Measurements from ENCODE around the gene PDCD1.
"Not testable (repeated sequence)": the region's sequence is repeated elsewhere in the genome, so short reads cannot be mapped to it uniquely, and the experiment has no call there.

PDCD1 gene

DNA sequence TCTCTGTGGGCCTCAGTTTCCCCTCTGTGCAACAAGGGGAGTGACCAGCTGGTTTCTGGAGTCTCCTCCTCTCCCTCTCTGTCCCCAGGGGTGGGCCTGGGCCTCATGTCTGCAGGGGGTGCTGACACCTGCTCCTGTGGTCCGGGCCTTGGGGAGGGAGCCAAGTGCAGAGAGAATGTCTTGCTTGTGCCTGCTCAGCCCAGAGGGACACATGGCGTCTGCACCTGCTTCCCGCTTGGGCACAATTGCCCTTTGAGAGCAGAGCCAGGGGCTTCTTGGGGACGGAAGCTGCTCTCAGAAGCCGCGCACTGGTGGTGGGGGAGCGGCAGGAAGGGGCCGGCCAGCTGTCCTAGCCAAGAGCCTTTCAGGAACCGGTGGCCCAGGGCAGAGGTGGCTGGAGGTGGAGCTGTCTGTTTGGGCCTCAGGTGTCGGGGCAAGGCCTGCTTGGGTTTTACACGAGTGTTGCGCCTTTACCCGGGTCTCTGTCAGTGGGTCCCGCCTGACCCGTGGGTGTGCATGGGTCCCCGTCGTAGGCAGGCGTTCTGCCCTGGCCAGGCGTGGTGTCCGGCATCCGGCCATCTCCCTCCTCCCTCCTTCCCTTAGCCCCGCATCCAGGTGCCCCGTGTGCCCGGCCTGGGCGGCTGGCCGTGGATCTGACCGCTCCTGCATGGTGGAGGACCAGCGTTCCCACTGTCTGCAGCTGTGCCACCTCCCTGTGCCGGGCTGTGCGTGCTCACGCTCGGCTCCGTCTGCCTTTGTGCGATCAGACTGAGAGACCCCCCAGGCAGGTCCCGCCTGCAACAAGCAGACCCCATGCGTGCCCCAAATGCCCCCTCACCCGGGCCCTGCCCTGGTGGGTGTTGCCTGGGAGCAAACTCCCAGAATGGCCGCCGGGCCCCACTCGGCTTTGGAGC is 45.7 kb downstream of the PDCD1 start:
- no peak for DNase-seq (ENCODE audit: low read depth)

DNA sequence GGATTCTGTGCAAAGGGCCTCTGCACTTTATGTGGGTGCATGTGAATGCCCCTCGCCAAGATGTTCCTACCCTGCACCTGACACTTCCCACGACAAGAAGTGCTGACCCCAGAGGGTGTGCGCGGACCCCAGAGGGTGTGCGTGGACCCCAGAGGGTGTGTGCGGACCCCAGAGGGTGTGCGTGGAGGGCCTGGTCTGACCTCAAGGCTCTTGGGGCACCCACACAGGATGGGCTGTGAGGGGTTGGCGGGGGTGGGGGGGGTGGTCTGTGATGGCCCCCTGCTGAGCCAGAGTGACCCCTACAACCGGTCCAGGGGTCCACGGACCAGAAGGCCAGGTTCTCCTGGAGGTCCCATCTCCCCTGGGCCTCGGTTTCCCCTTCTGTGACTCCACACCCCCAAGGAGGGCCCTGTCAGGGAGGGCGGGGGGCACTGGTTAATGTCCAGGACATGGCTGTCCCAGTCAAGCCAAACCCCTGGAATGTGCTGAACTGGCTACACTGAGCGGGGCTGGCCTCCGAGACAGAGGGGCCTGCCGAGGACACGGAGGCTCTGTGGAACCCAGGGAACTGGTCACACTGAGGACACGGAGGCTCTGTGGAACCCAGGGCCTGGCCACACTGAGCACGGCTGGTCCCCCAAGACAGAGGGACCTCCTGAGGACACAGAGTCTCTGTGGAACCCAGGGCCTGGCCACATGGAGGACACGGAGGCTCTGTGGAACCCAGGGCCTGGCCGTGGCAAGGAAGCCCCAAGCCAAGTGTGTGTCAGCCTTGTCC is 46.6 kb downstream of the PDCD1 start:
- DNase-seq (ENCODE audit: low read depth) = no peak

GRCh38 chr2:241811201-241811951 is 47.3 kb downstream of the PDCD1 start:
- no peak for DNase-seq (ENCODE audit: low read depth)

DNA sequence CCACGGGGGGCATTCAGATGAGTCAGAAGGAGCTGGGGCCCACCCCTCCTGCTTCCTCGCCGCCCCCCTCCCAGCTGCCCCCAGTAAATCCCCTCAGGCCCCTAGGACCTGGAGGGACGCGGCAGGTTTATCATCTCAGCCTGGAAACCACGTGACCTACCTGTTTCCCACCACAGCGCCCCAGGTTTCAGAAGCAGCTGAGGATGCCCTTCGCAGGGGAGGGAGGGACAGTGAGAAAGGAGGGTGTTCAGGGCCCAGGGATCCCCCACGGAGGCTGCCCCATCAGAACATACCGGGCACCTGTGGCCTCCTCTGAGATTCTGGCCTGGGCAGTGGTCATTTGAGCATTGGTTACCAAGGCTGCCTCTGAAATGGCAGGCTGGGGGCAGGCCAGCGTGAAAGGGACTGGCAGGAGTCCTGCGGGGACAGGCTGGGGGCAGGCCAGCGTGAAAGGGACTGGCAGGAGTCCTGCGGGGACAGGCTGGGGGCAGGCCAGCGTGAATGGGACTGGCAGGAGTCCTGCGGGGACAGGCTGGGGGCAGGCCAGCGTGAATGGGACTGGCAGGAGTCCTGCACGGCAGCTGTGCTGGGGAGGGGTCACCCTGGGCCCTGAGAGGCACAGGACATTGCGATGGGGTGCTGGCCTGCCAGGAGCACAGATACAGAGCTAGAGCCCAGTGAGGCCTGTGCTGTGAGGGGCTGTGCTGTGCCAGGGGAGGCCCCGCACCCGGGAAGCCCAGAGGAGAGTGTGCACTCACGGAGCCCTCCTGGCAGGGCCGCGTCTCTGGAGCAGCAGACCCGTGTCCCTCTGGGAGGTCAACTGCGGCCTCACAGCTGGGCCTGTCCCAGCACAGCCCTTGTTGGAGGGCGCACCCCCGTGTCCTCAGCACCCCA is 48.1 kb downstream of the PDCD1 start:
- DNase-seq (ENCODE audit: low read depth) = no peak

- DNase-seq (ENCODE audit: low read depth) = no peak
Observed at GRCh38 chr2:241809383-241810306, 49.0 kb downstream of the PDCD1 start.

- DNase-seq (ENCODE audit: low read depth) = no peak
Observed at GRCh38 chr2:241808721-241809382, 49.8 kb downstream of the PDCD1 start, which contains the start of gene NEU4. Gene NEU4 (plus strand): TSS chr2:241809193. CDS start chr2:241814485, 5,292 bp downstream.

- no peak for DNase-seq (ENCODE audit: low read depth)
Observed at GRCh38 chr2:241808051-241808720, 50.5 kb downstream of the PDCD1 start.

- DNase-seq (ENCODE audit: low read depth) = not testable (repeated sequence)
Observed at GRCh38 chr2:241806217-241806616, 52.5 kb downstream of the PDCD1 start.

GRCh38 chr2:241804326-241805229 is 54.1 kb downstream of the PDCD1 start:
- no peak for DNase-seq (ENCODE audit: low read depth)

DNA sequence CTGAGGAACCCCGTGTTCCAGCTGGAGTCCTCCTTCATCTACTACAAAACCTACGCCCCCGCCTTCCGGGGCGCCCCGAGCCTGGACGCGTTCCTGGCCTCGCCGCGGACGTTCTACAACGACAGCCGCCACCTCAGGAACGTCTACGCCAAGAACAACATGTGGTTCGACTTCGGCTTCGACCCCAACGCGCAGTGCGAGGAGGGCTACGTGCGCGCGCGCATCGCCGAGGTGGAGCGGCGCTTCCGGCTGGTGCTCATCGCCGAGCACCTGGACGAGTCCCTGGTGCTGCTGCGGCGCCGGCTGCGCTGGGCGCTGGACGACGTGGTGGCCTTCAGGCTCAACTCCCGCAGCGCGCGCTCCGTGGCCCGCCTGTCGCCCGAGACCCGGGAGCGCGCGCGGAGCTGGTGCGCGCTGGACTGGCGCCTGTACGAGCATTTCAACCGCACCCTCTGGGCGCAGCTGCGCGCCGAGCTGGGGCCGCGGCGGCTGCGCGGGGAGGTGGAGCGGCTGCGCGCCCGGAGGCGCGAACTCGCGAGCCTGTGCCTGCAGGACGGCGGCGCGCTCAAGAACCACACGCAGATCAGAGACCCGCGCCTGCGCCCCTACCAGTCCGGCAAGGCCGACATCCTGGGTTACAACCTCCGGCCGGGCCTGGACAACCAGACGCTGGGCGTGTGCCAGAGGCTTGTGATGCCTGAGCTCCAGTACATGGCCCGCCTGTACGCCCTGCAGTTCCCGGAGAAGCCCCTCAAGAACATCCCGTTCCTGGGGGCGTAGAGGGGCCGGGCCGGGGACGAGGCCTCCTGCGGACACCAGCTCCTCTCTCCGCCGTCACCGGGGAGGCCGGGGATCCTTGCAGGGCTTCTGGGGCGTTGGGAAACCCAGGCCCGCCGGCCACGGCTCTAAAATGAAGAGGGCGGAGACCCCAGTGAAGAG is 55.0 kb downstream of the PDCD1 start:
- no peak for DNase-seq (ENCODE audit: low read depth)

- DNase-seq (ENCODE audit: low read depth) = no peak
Observed at GRCh38 chr2:241802421-241803318, 56.0 kb downstream of the PDCD1 start.

DNA sequence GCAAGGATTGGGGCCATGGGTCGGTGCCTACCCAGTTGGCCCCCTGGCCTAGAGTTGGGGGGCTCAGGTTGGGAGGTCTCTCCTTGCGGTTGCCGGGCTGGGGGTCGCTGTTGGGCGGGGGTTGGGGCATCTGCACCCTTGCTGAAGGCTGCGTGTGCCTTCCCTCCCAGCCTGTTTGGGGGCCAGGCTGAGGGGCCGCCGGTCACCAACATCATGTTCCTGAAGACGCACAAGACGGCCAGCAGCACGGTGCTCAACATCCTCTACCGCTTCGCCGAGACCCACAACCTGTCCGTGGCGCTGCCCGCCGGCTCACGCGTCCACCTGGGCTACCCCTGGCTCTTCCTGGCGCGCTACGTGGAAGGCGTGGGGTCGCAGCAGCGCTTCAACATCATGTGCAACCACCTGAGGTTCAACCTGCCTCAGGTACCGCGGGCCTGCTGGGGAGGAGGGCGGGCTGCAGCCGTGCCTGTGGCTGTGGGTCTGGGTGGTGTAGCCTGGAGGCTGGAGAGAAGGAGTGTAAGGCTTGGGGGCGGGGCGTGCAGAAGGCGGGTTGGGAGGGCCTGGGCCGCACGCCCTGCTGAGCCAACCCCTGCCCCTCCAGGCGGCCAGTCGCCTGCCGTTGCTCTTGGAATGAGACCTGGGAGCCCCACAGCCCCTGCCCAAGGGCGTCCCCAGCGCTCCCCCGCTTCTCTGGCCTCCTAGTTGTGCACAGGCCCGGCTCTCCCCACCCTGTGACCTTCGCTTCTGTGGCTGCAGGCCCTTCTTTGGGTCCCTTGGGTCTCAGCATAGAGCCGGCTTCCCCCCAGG is 56.9 kb downstream of the PDCD1 start:
- DNase-seq (ENCODE audit: low read depth) = no peak

DNA sequence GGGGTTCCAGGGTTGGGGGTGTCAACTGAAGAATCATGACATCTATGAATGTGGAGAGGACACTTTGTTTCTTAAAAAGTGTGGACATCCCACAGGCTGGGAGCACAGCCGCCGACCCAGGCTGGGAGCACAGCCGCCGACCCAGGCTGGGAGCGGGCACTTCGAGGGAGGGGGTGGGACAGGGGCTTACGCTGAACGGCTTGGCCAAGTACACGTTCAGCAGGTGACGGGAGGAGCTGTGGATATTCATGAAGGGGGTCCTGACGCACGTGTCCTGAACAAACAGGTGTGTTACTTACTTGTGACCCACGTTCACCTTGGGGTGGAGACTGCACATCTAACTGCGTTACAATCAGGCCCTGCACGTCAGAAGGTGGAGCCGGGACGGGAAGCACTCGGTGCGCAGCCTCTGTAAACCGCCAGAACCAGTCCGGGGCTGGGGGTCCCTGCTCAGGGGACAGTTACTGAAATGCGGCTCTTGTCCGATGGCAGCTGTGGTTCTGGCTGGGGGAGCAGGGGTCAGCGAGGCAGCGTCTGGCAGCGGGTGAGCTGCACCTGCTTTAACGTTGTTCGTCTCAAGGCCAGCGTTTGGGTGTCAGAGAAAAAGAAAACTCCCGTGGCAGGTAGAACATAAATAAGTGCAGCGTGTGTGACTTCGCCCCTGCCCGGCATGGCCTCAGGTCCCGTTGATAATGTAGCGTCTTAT is 58.3 kb downstream of the PDCD1 start:
- not testable (repeated sequence) for DNase-seq (ENCODE audit: low read depth)
